Natural killer cell (primary cell): ENCODE measurements around the gene UBQLN1. TPM values are rescaled to one million over a fixed set of nuclear protein-coding genes. Genes with fewer than 3 reads are reported as not detected.

Experiments used
- ATAC-seq, 3 donors: fragments of 150-1000 bp in 2 of 3; fragments of 200-7000 bp in 1 of 3; cut with Tn5 transposase; 1 replicate in 1 of 3; 2 replicates in 2 of 3; pipeline ENCODE4 v1.10.0; 2021; ENCODE audit warnings: mild to moderate bottlenecking in 2 of 3, moderate library complexity in 2 of 3
- DNase-seq, 2 donors: peaks; one replicate each; pipeline versions ENCODE4 v3.0.0 to v3.0.0-alpha.2; 2013 to 2021; ENCODE audit warnings: mixed read lengths in 1 of 2
- H3K27ac ChIP-seq: one replicate; pipeline ENCODE4 v1.5.1; 2013; ENCODE audit warnings: mild to moderate bottlenecking, low read length
- H3K27me3 ChIP-seq: one replicate; pipeline ENCODE4 v1.6.1; 2013; ENCODE audit warnings: low read length; ENCODE audit not compliant: control insufficient read depth, insufficient read depth
- H3K36me3 ChIP-seq: one replicate; pipeline ENCODE4 v1.6.1; 2013; ENCODE audit warnings: low read length; ENCODE audit not compliant: control insufficient read depth, insufficient read depth
- H3K4me1 ChIP-seq: one replicate; pipeline ENCODE4 v1.6.1; 2013; ENCODE audit warnings: low read length; ENCODE audit not compliant: control insufficient read depth, insufficient read depth
- H3K4me3 ChIP-seq: one replicate; pipeline ENCODE4 v1.5.1; 2013; ENCODE audit warnings: low read length
- H3K9me3 ChIP-seq: one replicate; pipeline ENCODE4 v1.6.1; 2013; ENCODE audit warnings: low read length; ENCODE audit not compliant: control insufficient read depth, insufficient read depth
- H3K27ac Mint-ChIP-seq, 2 donors: one replicate each; pipeline ENCODE4 v1.8.0; 2022; ENCODE audit warnings: mild to moderate bottlenecking in 2 of 2, mixed read lengths in 2 of 2, moderate library complexity in 1 of 2
- H3K27me3 Mint-ChIP-seq, 2 donors: one replicate each; pipeline ENCODE4 v1.8.0; 2022; ENCODE audit warnings: low read depth in 2 of 2, mixed read lengths in 2 of 2
- H3K36me3 Mint-ChIP-seq: one replicate; pipeline ENCODE4 v1.8.0; 2022; ENCODE audit warnings: mixed read lengths
- H3K4me1 Mint-ChIP-seq, 2 donors: one replicate each; pipeline ENCODE4 v1.8.0; 2022; ENCODE audit warnings: mixed read lengths in 2 of 2
- H3K4me3 Mint-ChIP-seq: one replicate; pipeline ENCODE4 v1.8.0; 2022; ENCODE audit warnings: mild to moderate bottlenecking, moderate library complexity, mixed read lengths
- H3K9me3 Mint-ChIP-seq, 2 donors: one replicate each; pipeline ENCODE4 v1.8.0; 2022; ENCODE audit warnings: mixed read lengths in 2 of 2
- CTCF ChIP-seq: fragments of 200-600 bp; IDR thresholded peaks from one replicate; pipeline ENCODE4 v1.8.0; 2022; ENCODE audit warnings: antibody characterized with exemption
- WGBS: methylation state at CpG from one replicate; pipeline ENCODE4 v1.1.7; 2013; ENCODE audit warnings: missing lambda C conversion rate; ENCODE audit not compliant: insufficient coverage; 5-methylcytosine and 5-hydroxymethylcytosine counted together
- intact Hi-C: fragments of 100-400 bp; cut with micrococcal nuclease; formaldehyde crosslinking; loops from one replicate; pipeline ENCODE4 v1.14.2; 2022
- total RNA-seq, 4 donors: library from RNA; stranded (reverse); fragments of 120-200 nt in 1 of 4; gene quantifications; one replicate each; pipeline versions ENCODE4 v1.2.3 to v1.2.4, GENCODE V29; 2013 to 2022

The UBQLN1 gene
- total RNA-seq, 3 donors from 2014 or later (not counting 1 experiment from before 2014, with no cell fraction given): 137 to 151 (median 141) TPM

- H3K27me3 Mint-ChIP-seq: peaks cover 0 to 10% of the 10 kb centered on the region in 2 donors
- no peak for DNase-seq
- whole genome bisulfite sequencing: no CpG with 5 or more reads among the region's 2 CpGs
Measured at GRCh38 chr9:83722726-83723495, 15.2 kb upstream of the UBQLN1 start.

DNA sequence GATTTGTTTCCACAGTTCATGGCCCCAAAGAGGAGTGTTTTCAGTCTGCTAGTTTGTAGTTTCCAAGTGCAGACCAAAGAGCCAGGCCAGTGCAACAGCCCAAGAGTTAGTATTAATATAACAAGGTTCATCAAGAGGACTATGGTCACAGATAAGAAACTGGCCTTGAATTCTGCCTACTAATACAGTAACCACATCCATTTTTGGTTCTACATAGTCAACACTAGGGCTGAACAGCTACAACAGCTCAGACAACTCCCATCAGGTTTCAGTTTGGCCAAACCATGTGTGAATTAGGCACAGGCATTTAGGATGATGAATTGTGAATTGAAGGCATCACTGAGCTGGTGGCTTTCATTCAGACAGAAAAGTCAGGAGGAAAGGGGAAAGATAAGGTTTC is 13.8 kb upstream of the UBQLN1 start:
- no peak for ATAC-seq
- Histone ChIP-seq H3K9me3 (peaks cover 4% of the 10 kb centered on the region), H3K27ac (no peak overlapping the region), H3K36me3 (no peaks in the 10 kb centered on the region), H3K4me3 (no peak overlapping the region), H3K27me3 (peaks cover 3% of the 10 kb centered on the region), H3K4me1 (no peaks in the 10 kb centered on the region)
- Mint-ChIP-seq H3K4me1 (no peaks in the 10 kb centered on the region), H3K27me3 (peaks cover 0 to 10% of the 10 kb centered on the region in 2 donors), H3K27ac (no peak overlapping the region), H3K9me3 (no peaks in the 10 kb centered on the region), H3K4me3 (no peak overlapping the region), H3K36me3 (no peaks in the 10 kb centered on the region)
- no peak for TF ChIP-seq CTCF
- no peak for DNase-seq
- intact Hi-C loops: no loop called here

More at GRCh38 chr9:83722726-83723495, 15.2 kb upstream of the UBQLN1 start:
- no peak overlapping the region for H3K4me3 Mint-ChIP-seq
- ATAC-seq: no peak
- H3K36me3 ChIP-seq: no peaks in the 10 kb centered on the region
- intact Hi-C loops: no loop called here
- no peak overlapping the region for H3K27ac ChIP-seq
- no peak overlapping the region for H3K27ac Mint-ChIP-seq
- no peaks in the 10 kb centered on the region for H3K36me3 Mint-ChIP-seq
- H3K9me3 Mint-ChIP-seq: no peaks in the 10 kb centered on the region
- no peak for TF ChIP-seq CTCF
- peaks cover 3% of the 10 kb centered on the region for H3K27me3 ChIP-seq
- no peaks in the 10 kb centered on the region for H3K4me1 Mint-ChIP-seq
- H3K9me3 ChIP-seq: peaks cover 4% of the 10 kb centered on the region
- H3K4me3 ChIP-seq: no peak overlapping the region
- no peaks in the 10 kb centered on the region for H3K4me1 ChIP-seq

DNA sequence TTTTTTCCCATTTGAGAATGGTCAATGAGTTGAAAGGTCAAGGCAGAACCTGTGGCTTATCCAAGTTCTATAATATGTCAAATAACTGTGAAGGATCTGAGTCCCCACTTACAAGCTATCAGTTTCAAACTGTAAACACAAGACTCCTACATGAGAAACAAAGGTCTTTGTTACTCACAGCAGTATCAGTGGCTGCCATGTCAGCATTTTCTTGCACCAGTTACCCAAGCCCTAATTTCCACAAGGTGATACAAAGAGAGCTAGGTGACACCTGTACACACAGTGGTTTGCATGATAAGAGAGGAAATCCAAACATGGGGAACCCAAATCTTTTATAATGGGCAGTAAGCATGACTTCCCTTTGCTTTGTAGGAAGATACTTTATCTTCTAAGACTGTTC is 8.0 kb upstream of the UBQLN1 start:
- no peak overlapping the region for H3K27ac ChIP-seq

More for the DNA sequence above, 8.0 kb upstream of the UBQLN1 start:
- Mint-ChIP-seq H3K9me3 (no peaks in the 10 kb centered on the region), H3K36me3 (no peaks in the 10 kb centered on the region), H3K4me1 (no peaks in the 10 kb centered on the region), H3K27ac (no peak overlapping the region), H3K27me3 (peaks cover 2 to 15% of the 10 kb centered on the region in 2 donors), H3K4me3 (no peak overlapping the region)
- ATAC-seq (no peak), DNase-seq (no peak)
- H3K9me3 ChIP-seq: no peaks in the 10 kb centered on the region
- no peaks in the 10 kb centered on the region for H3K36me3 ChIP-seq
- H3K4me1 ChIP-seq: no peaks in the 10 kb centered on the region
- H3K27me3 ChIP-seq: peaks cover 2% of the 10 kb centered on the region
- intact Hi-C loops: no loop called here
- H3K4me3 ChIP-seq: no peak overlapping the region
- TF ChIP-seq CTCF: no peak
